Loucy (cell line): Measurements from ENCODE around the gene NEU3.
"Not testable (repeated sequence)": the region's sequence is repeated elsewhere in the genome, so short reads cannot be mapped to it uniquely, and the experiment has no call there.

Source experiments
- H2AFZ ChIP-seq: fragments of 200-600 bp; sonication (generic); 2 replicates; pipeline ENCODE4 v1.6.0; 2016; ENCODE audit warnings: antibody characterized with exemption, mild to moderate bottlenecking, low read length, moderate library complexity
- H3F3A ChIP-seq: fragments of 200-600 bp; 2 replicates; pipeline ENCODE4 v1.6.0; 2016; ENCODE audit warnings: antibody characterized with exemption, low read depth, mild to moderate bottlenecking
- H3K27me3 ChIP-seq: fragments of 200-600 bp; sonication (generic); 2 replicates; pipeline ENCODE4 v1.6.1; 2014; ENCODE audit warnings: low read length, mild to moderate bottlenecking; ENCODE audit not compliant: insufficient read depth, poor library complexity, severe bottlenecking
- H3K36me3 ChIP-seq: fragments of 200-600 bp; sonication (generic); 2 replicates; pipeline ENCODE4 v1.6.1; 2016; ENCODE audit warnings: low read length; ENCODE audit not compliant: insufficient read depth
- H3K4me1 ChIP-seq: fragments of 200-600 bp; sonication (generic); 2 replicates; pipeline ENCODE4 v1.5.1; 2014; ENCODE audit warnings: low read length, mild to moderate bottlenecking; ENCODE audit not compliant: insufficient read depth, poor library complexity, severe bottlenecking
- H3K4me2 ChIP-seq: fragments of 200-600 bp; sonication (generic); 2 replicates; pipeline ENCODE4 v1.6.0; 2014; ENCODE audit warnings: antibody characterized with exemption, low read length, low read depth, mild to moderate bottlenecking; ENCODE audit not compliant: poor library complexity, severe bottlenecking
- H3K4me3 ChIP-seq: fragments of 200-600 bp; sonication (generic); 2 replicates; pipeline ENCODE4 v1.5.1; 2014; ENCODE audit warnings: low read length, mild to moderate bottlenecking, mixed read lengths; ENCODE audit not compliant: poor library complexity, severe bottlenecking
- H3K79me2 ChIP-seq: fragments of 200-600 bp; sonication (generic); 2 replicates; pipeline ENCODE4 v1.6.1; 2014; ENCODE audit warnings: low read length; ENCODE audit not compliant: insufficient read depth
- H3K9ac ChIP-seq: fragments of 200-600 bp; sonication (generic); 2 replicates; pipeline ENCODE4 v1.6.0; 2014; ENCODE audit warnings: mild to moderate bottlenecking, low read depth, low read length, moderate library complexity; ENCODE audit not compliant: poor library complexity, severe bottlenecking
- H3K9me2 ChIP-seq: fragments of 200-600 bp; sonication (generic); replicated peaks from 2 replicates; pipeline ENCODE4 v1.6.1; 2016; ENCODE audit warnings: low read depth, low read length, mixed read lengths
- H3K9me3 ChIP-seq: fragments of 200-600 bp; sonication (generic); 2 replicates; pipeline ENCODE4 v1.6.1; 2014; ENCODE audit warnings: mild to moderate bottlenecking, antibody characterized with exemption, low read length, low read depth; ENCODE audit not compliant: insufficient read depth
- H4K20me1 ChIP-seq: fragments of 200-600 bp; sonication (generic); 2 replicates; pipeline ENCODE4 v1.6.0; 2014; ENCODE audit warnings: antibody characterized with exemption, low read length, mild to moderate bottlenecking; ENCODE audit not compliant: insufficient read depth, poor library complexity, severe bottlenecking
- EZH2phosphoT487 ChIP-seq: fragments of 200-600 bp; IDR thresholded peaks from 2 replicates; pipeline ENCODE4 v1.6.1; 2018; ENCODE audit warnings: antibody characterized with exemption, mild to moderate bottlenecking, moderate library complexity, borderline replicate concordance
- TF ChIP-seq, protein P1 (sequence below): fragments of 200-600 bp; sonication (generic); conservative IDR thresholded peaks from 2 replicates; pipeline ENCODE4 v1.5.1; 2014; ENCODE audit warnings: mild to moderate bottlenecking, antibody characterized with exemption, low read length

NEU3 gene

GRCh38 chr11:75047191-75047590, 58.5 kb downstream of the NEU3 start:
- H3F3A ChIP-seq, result no peaks in the 10 kb centered on the region
- H2AFZ ChIP-seq, result no peak overlapping the region
- H3K27me3 ChIP-seq, result no peaks in the 10 kb centered on the region
- no peak overlapping the region for H3K9ac ChIP-seq
- H3K36me3 ChIP-seq, result no peaks in the 10 kb centered on the region
- H3K9me2 ChIP-seq, result no peaks in the 10 kb centered on the region
- H3K4me1 ChIP-seq, result peaks cover 3% of the 10 kb centered on the region
- TF ChIP-seq EZH2phosphoT487, result no peak
- TF ChIP-seq, protein P1, sequence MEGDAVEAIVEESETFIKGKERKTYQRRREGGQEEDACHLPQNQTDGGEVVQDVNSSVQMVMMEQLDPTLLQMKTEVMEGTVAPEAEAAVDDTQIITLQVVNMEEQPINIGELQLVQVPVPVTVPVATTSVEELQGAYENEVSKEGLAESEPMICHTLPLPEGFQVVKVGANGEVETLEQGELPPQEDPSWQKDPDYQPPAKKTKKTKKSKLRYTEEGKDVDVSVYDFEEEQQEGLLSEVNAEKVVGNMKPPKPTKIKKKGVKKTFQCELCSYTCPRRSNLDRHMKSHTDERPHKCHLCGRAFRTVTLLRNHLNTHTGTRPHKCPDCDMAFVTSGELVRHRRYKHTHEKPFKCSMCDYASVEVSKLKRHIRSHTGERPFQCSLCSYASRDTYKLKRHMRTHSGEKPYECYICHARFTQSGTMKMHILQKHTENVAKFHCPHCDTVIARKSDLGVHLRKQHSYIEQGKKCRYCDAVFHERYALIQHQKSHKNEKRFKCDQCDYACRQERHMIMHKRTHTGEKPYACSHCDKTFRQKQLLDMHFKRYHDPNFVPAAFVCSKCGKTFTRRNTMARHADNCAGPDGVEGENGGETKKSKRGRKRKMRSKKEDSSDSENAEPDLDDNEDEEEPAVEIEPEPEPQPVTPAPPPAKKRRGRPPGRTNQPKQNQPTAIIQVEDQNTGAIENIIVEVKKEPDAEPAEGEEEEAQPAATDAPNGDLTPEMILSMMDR, result no peak
- no peaks in the 10 kb centered on the region for H3K9me3 ChIP-seq
- H3K79me2 ChIP-seq, result no peaks in the 10 kb centered on the region
- H3K4me3 ChIP-seq, result no peak overlapping the region
- H4K20me1 ChIP-seq, result no peaks in the 10 kb centered on the region
- no peak overlapping the region for H3K4me2 ChIP-seq

DNA sequence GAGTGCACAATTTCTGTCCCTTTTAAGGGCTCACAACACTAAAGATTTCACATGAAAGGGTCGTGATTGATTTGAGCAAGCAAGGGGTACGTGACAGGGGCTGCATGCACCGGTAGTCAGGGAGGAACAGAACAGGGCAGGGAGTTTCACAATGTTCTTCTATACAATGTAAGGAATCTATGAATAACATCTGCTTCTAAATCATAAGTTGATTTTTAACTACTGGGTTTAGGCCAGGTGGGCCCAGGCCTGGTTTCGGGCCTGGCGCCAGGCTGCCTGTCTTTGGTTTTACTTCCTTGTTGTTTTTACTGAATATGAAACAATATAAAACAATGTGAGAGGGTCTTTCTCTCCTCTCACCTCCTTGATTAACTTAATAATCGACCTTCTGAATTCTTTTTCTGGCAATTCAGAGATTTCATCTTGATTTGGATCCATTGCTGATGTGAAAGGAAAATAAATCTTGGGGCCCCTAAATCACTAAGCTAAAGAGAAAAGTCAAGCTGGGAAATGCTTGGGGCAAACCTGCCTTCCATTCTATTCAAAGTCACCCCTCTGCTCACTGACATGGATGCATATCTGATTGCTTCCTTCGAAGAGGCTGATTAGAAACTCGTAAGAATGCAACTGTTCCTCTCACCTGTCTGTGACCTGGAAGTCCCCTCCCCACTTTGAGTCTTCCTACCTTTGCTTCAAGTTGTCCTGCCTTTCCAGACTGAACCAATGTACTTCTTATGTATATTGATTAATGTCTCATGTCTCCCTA, 61.0 kb downstream of the NEU3 start:
- H3K9ac ChIP-seq, H2AFZ ChIP-seq: not testable (repeated sequence)

DNA sequence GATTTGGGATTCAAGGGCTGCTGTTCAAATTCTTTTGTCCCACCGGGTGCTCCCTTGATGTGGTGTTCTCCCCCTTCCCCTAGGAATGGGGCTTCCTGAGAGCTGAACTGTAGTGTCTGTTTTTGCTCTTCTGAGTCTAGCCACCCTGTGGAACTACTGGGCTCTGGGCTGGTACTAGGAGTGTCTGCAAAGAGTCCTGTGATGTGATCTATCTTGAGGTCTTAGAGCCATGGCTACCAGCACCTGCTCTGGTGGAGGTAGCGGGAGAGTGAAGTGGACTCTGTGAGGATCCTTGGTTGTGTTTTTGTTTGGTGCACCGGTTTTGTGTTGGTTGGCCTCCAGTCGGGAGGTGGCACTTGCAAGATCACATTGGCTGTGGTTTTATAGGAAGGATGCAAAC, 61.8 kb downstream of the NEU3 start:
- no peaks in the 10 kb centered on the region for H3K9me2 ChIP-seq
- TF ChIP-seq EZH2phosphoT487, result no peak
- TF ChIP-seq, protein P1, result no peak
- no peaks in the 10 kb centered on the region for H4K20me1 ChIP-seq
- H3K4me2 ChIP-seq, result no peak overlapping the region
- no peaks in the 10 kb centered on the region for H3F3A ChIP-seq
- peaks cover 2% of the 10 kb centered on the region; the same call in 1 of the 2 replicates for H3K9me3 ChIP-seq
- no peak overlapping the region for H2AFZ ChIP-seq
- H3K27me3 ChIP-seq, result no peaks in the 10 kb centered on the region
- H3K4me1 ChIP-seq, result peaks cover 3% of the 10 kb centered on the region
- no peak overlapping the region for H3K9ac ChIP-seq
- no peaks in the 10 kb centered on the region for H3K36me3 ChIP-seq
- no peak overlapping the region for H3K4me3 ChIP-seq
- H3K79me2 ChIP-seq, result no peaks in the 10 kb centered on the region

More for the DNA sequence above, 61.0 kb downstream of the NEU3 start:
- not testable (repeated sequence) for H3K4me3 ChIP-seq, H3K79me2 ChIP-seq, H4K20me1 ChIP-seq, H3K4me2 ChIP-seq, H3K27me3 ChIP-seq, H3K9me3 ChIP-seq, H3K4me1 ChIP-seq, H3K9me2 ChIP-seq, H3K36me3 ChIP-seq, H3F3A ChIP-seq

- H3K9me3 ChIP-seq, result peaks cover 2% of the 10 kb centered on the region; the same call in 1 of the 2 replicates
Measured at GRCh38 chr11:75051043-75051442, 62.3 kb downstream of the NEU3 start.

More at GRCh38 chr11:75051043-75051442, 62.3 kb downstream of the NEU3 start:
- Histone ChIP-seq H3K27me3 (no peaks in the 10 kb centered on the region), H3K36me3 (no peaks in the 10 kb centered on the region), H3K4me1 (peaks cover 3% of the 10 kb centered on the region), H4K20me1 (no peaks in the 10 kb centered on the region), H3K9me2 (no peaks in the 10 kb centered on the region), H3K4me3 (no peak overlapping the region), H3F3A (no peaks in the 10 kb centered on the region), H3K4me2 (no peak overlapping the region), H3K9ac (no peak overlapping the region), H3K79me2 (no peaks in the 10 kb centered on the region), H2AFZ (no peak overlapping the region)
- TF ChIP-seq EZH2phosphoT487, result no peak
- TF ChIP-seq, protein P1, result no peak
